Measurements from ENCODE around the gene CKAP5.

The CKAP5 gene

DNA sequence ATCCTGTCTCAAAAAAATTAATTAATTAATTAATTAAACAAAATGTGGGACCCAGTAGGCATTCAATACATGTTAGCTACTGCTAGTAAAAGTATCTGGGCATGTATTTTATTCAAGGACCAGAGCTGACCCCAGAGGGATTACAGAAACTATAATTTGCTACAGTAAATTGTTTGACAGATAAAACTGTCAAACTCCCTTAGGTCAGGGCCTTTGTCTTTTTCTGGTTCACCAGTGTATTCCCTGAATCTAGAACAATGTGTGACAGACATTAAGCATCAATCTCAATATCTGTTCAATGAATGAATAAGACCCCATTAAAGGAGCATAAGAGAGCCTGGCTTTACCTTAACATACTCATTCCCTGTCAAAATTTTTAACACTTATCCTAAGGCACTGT lies 6.0 kb downstream of the CKAP5 start:
- no peak for DNase-seq (ENCODE audit: low read depth)
- TF ChIP-seq, protein P1, sequence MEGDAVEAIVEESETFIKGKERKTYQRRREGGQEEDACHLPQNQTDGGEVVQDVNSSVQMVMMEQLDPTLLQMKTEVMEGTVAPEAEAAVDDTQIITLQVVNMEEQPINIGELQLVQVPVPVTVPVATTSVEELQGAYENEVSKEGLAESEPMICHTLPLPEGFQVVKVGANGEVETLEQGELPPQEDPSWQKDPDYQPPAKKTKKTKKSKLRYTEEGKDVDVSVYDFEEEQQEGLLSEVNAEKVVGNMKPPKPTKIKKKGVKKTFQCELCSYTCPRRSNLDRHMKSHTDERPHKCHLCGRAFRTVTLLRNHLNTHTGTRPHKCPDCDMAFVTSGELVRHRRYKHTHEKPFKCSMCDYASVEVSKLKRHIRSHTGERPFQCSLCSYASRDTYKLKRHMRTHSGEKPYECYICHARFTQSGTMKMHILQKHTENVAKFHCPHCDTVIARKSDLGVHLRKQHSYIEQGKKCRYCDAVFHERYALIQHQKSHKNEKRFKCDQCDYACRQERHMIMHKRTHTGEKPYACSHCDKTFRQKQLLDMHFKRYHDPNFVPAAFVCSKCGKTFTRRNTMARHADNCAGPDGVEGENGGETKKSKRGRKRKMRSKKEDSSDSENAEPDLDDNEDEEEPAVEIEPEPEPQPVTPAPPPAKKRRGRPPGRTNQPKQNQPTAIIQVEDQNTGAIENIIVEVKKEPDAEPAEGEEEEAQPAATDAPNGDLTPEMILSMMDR (IDR thresholded peaks at IDR 0.05; ENCODE audit: insufficient read depth, low read depth, low read length, missing control alignments), result no peak
- no peak overlapping the region for H3K4me3 ChIP-seq (ENCODE audit: low read length)

DNA sequence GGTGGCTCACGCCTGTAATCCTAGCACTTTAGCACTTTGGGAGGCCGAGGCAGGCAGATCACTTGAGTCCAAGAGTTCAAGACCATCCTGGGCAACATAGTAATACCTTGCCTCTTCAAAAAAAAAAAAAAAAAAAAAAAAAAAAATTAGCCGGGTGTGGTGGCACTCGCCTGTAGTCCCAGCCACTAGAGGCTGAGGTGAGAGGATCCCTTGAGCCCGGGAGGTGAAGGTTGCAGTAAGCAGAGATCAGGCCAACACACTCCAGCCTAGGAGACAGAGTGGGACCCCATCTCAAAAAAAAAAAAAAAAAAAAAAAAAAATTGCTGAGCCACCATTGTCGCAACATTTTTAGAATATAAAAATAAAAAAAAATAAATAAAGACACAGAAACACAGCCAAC lies 7.6 kb downstream of the CKAP5 start:
- H3K4me3 ChIP-seq (ENCODE audit: low read length), result no peak overlapping the region
- no peak for DNase-seq (ENCODE audit: low read depth)
- TF ChIP-seq, protein P1 (IDR thresholded peaks at IDR 0.05; ENCODE audit: insufficient read depth, low read depth, low read length, missing control alignments), result no peak

DNA sequence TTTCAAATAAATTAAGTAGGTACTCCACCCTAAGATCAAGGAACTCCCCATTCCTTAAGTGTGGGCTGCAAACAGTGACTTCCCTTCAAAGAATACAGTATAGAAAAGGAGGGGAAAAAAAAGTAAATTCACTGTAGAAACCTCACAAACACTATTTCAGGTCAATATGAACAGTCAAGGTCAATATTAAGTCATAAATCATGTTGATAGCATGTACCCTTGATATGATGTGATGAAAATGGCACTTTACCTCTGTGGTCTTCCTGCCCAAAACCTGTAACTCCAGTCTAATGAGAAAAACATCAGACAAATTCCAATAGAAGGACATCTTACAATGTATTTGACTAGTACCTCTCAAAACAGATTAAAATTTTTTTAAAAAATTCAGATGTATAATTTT lies 8.2 kb downstream of the CKAP5 start:
- no peak overlapping the region for H3K4me3 ChIP-seq (ENCODE audit: low read length)
- DNase-seq (ENCODE audit: low read depth), result no peak
- TF ChIP-seq, protein P1 (IDR thresholded peaks at IDR 0.05; ENCODE audit: insufficient read depth, low read depth, low read length, missing control alignments), result no peak

GRCh38 chr11:46836870-46837269 lies 9.2 kb downstream of the CKAP5 start:
- TF ChIP-seq, protein P1 (IDR thresholded peaks at IDR 0.05; ENCODE audit: insufficient read depth, low read depth, low read length, missing control alignments), result no peak
- no peak overlapping the region for H3K4me3 ChIP-seq (ENCODE audit: low read length)
- no peak for DNase-seq (ENCODE audit: low read depth)

DNA sequence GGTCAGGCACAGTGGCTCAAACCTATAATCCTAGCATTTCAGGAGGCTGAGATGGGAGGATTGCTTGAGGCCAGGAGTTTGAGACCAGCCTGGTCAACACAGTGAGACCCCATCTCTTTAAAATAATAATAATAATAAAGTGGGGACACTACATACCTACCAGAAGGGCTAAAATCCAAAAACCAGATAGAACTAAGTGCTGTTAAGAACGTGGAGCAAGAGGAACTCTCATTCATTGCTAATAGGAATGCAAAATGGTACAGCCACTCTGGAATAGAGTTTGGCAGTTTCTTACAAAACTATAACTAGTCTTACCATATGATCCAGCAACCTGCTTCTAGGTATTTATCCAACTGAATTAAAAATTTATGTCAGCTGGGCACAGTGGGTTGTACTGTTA lies 9.6 kb downstream of the CKAP5 start:
- TF ChIP-seq, protein P1 (IDR thresholded peaks at IDR 0.05; ENCODE audit: insufficient read depth, low read depth, low read length, missing control alignments), result no peak
- no peak overlapping the region for H3K4me3 ChIP-seq (ENCODE audit: low read length)
- DNase-seq (ENCODE audit: low read depth), result no peak

- TF ChIP-seq, protein P1 (IDR thresholded peaks at IDR 0.05; ENCODE audit: insufficient read depth, low read depth, low read length, missing control alignments), result no peak
- no peak overlapping the region for H3K4me3 ChIP-seq (ENCODE audit: low read length)
- no peak for DNase-seq (ENCODE audit: low read depth)
Observed at GRCh38 chr11:46835897-46836296, 10.2 kb downstream of the CKAP5 start.

DNA sequence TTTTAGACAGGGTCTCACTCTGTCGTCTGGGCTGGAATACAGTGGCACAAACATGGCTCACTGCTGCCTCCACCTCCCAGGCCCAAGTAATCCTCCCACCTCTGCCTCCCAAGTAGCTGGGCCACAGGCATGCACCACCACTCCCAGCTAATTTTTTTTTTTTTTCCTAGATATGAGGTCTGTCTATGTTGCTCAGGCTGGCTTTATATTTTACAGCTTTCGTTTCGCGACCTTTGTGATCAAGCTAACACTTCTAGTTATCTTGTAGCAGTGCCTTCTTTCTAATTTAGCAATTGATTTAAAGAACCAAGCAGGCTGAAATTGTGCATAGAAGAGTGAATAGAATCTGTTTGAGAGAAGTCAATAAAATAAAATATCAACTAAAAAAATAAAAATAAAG lies 11.3 kb downstream of the CKAP5 start:
- TF ChIP-seq, protein P1 (IDR thresholded peaks at IDR 0.05; ENCODE audit: insufficient read depth, low read depth, low read length, missing control alignments), result no peak
- DNase-seq (ENCODE audit: low read depth), result no peak
- H3K4me3 ChIP-seq (ENCODE audit: low read length), result no peak overlapping the region
